Colon (tissue), 2 donors: ENCODE results near the gene RNF13.
"Not testable (repeated sequence)": the region's sequence is repeated elsewhere in the genome, so short reads cannot be mapped to it uniquely, and the experiment has no call there.

ENCODE experiments used
- FAIRE-seq: peaks from 2 replicates; lab custom pipeline; 2012; peaks lifted over from hg19 to GRCh38; lab: Jason Lieb, UNC
- donor health status: control.
- donor health status: control.

RNF13 gene

DNA sequence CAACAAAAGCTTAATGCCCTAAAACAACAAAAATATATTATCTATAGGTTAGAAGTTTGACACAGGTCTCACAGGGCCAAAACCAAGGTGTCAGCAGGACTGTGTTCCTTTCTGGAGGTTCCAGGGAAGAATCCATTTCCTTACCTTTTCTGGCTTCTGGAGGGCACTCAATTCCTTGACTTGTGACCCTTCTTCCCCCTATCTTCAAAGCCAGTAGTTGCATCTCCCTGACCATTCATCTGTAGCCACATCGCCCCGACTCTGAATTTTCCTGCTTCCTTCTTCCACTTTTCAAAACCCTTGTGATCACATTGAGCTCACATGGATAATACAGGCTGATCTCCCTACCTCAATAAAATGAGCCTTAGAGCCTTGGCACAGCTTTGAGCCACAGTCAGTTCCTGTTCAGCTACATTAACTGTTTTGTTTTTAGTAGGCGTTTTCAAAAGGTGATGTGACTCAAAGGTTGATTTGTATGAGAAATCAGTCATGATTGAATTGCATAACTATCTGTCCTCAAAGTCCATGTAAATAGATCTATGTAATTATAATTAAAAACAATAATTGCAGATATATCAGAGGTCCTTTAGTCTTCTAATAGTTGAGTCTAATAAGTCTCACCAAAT is 145.3 kb downstream of the RNF13 start:
- FAIRE-seq = peak; percentile 33

DNA sequence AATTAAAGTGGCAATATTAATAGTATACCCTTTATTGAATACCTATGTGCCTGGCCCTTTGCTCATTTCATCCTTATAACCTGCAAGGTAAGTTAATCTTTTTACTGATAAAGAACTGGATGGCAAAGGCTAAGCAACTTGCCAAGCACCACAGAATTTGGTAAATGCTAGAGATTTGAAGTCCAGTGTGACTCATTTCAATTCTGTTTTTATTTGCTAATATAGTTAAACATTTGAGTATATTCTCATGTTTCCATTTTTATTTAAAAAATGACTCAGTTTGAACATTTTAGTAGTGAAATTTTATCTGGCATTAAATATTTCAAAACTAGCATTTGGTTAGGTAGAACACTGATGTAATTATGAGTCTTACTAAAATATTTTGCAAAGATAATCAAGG is 146.4 kb downstream of the RNF13 start:
- no peak for FAIRE-seq

DNA sequence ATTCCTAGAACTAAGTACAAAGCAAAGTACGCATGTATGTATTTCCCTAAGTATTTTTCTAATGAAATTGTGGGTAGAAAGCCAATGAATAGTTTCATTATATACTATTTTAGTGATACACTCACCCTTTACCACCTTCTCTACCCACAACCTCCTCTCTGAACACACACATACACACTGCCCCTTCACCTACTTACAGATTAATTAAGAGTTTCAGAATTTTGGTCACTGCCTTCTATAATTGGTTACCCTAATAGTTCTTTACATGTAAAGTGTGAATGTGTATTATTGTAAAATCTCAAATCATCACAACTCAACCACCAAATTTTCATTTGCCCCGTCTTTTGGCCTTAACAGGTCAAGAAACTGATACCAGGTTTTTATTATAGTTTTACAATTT is 150.5 kb downstream of the RNF13 start:
- FAIRE-seq = no peak

DNA sequence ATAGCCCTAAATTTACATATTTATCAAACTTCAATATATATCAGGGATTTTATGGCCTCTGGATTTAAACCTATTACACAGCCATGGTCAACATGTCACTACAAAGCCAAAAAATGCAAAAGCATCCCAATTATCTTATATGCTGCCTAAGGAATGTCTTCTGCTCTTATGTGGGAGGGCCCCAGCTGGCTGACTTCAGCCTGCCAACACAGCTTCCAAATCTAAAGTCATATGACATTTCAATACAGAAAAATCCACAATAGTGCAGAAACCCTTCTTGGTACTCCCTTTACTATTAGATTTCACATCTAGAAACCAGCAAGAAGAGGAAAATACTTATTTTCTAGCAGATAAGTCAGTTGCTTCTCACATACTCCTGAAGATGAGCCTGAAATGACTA is 151.3 kb downstream of the RNF13 start:
- no peak for FAIRE-seq

DNA sequence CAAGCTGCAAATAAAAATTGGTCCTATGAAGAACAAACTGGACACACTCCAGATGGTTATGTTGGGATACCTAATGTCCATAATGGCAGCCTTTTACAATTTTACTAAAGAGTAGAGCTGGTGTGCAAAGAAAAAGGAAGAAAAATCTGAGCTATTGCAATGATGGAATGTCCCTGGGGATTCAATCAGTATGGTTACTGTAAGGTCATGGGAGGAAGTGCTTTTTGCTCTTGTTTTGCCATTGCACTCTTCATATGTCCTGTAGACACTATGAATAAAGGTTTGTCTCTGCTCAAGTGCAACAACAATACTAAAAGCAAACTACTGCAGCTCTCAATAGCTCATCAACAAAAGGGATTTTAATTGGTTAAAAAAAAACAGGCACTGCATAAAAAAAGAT is 152.3 kb downstream of the RNF13 start:
- FAIRE-seq = no peak

DNA sequence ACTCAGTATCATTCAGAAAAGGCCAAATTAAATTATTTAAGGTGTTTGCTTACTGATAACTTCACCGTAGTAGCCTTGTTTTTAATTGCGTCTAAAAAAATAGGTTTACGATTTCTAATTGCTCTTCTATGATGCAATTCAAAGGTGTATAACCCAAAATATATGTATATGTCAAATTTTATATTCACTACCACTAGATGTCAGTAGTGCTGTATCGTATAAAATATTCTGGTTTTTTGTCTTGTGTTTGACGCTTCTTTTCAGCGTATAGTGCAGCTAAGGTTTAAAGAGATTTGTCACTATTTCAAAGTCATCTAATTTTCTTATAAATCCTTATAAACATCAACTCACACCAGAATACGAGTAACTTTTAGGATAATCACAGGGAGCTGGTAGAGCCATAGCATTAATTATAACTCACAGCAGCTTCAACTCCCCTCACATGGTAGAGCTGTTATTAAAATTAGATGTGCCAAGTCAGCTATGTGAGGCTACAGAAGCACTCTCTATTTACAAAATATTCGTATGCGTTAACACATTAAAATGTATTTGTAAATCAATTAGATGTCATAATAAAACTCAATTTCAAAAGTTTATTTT is 154.2 kb downstream of the RNF13 start:
- FAIRE-seq = peak; percentile 45

DNA sequence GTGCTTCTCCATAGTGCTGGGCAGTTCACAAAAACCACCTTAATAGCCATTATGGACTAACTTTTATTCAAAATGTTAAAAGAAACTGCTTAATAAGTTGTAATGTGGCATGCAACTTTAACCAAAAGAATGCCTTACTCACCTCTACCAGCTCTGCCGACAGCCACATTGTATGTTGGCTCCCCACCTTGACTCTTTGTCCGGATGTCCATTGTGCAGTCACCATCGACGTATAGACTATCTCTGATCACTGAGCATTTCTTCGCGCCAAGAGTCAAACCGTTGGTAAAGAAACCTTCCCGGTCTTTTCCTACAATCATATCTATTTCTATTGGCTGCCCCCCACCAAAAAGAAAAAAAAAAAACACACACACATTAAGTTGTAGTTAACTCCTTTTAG is 155.2 kb downstream of the RNF13 start:
- no peak for FAIRE-seq

DNA sequence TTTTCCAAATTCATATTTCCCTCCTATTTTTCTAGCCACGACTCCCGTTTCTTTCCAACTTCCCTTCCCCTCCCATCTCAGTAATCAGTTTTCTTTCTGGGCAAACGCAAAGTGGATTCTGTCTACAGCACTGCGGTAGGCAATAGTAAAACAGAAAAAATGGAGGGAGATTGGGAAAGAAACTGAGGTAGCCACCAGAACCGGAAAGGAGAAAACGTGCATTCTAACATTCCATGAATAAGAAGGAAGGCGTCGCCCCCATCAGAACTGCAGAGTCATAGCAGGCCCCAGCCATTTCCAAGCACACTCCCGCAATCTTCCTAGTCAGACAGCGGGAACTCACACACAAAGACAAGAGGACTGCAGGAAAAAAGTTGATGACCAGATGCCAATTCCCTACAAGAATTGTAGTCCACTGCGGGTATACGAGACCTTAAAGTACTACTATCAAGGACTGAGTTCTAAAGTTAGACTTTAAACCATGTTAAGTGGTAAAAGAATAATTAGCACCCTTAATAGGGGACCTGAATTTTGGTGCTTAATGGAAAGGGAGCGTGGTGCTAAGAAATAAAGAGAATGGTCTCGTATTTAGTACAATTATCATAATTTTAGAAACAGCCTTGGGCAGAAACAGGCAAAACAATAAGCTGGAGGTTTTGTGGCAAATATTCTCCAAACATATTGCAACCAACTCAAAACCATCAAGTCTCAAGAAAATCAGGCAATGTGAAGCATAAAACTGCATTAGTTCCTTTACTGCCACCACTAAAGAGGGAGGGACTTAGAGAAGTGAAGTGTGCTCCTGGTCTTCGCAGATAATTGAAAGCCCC is 156.3 kb downstream of the RNF13 start:
- FAIRE-seq = no peak

DNA sequence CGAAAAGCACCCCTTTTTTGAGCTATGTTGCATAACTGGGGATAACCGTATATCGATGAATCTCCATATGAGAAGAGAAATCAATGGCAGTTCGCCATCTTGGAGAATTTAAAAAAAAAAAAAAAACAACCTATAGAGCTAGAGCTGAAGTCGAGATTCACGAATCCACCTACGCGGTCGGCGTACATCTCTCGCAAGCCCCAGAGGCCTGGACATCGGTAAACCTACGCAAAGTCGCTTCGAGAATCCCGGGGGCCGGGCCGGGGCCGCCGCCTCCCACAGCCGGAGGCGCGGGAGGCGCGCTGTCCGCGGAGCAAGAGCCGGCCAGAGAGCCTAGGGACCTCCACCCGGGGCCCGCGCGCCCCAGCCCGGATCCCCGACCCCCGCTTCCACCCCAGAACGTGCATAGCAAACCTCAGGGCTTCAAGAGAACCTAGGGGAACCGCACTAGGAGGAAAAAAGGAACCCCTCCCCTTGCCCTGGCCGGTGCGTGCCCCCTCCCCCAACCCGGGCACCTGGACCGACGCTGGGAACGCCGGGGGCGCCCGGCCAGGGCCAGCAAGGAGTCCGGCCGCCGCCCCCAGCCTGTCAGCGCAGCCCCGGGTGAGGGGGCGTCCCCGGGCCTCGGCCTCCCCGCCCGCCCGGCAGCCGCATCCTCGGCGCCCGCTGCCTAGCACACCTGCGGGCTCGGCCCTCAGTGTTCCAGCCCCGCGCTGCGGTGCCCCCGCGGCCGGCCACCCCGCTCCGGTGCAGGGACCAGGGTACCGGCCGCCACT is 157.1 kb downstream of the RNF13 start:
- no peak for FAIRE-seq

DNA sequence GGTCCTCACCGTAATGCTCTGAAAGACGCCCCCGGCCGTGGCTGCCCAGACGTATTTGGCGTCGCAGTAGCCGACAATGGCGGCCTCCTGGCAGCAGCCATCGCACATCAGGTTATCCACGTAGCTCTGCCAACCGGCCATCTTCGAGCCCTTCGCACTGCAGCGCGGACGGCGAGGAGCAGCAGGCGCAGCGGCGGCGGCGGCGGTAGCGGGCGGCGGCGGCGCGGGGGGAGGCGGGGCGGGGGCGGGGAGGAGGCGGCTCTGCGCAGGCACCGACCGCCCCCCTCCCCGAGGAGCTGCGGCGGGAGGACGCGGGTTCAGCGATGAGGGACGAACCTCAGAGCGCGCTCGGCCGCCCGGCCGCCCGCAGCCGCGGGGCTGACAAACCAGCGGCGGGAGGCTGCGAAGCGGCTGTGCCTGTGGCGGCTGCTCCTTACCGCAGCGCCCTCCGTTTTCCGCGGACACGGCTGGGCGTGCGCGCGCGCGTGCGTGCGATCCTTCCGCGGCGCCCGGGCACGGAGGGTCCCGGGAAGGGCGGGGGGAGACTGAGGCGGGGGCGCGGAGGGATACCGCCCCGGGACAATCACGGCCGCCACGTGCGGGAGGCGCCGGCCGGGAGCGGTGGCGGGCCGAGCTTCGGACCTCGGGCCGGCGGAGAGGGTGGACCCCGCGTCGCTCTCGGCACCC is 157.8 kb downstream of the RNF13 start, which contains the start of gene PFN2:
Gene PFN2, minus strand, starts transcription at position 180 of the 687 bp plus-strand sequence. Its CDS starts 39 bp downstream, at position 141.
- FAIRE-seq = no peak

DNA sequence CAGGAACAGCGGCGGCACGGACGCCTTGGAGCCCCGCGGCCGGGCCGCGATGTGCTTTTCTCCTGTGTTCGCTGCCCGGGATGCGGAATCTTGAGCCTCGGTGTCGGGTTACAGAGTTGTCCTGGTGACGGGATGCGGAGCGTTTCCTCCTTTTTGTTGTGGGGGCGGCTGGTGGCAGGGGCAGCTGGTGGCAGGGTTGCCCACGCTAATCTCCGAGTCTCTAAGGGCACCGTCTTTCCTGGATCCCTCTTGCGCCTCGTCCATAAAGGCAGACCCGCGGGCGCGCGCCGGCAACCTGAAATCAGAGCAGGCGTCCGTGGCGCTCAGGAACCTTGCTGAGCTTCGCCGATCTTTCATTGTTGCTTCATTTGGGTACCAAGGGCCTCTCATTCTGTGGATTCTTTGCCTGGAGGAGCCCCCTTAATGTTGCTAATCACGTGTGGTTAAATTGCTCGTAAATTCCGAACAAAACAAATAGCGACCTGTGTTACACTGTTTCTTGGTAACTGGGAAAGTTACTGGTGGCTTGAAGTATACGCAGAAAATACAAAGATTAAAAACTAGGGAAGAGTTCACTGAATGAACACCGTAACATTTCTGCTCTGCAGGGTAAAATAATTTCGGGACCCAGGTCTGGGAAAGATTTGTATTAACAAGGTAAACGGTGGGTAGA is 158.5 kb downstream of the RNF13 start:
- no peak for FAIRE-seq

DNA sequence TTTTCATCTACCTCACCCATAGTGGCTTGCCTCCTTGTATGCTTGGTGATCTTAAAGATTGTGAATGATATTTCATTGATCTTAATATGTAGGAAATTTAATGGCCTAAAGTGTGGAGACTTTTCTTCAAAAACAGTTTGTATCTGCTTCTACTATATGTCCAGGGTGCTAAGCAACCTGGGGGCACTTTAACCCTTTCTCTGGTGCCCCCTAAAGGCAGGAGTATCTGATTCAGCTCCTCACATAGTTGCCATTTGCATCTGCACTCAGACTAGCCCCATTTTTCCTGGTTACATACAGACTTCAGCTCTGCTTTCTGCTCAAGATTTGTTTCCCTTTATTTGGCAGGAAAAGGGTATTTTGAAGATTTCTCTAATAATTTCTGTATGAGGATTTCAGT is 162.9 kb downstream of the RNF13 start:
- no peak for FAIRE-seq

DNA sequence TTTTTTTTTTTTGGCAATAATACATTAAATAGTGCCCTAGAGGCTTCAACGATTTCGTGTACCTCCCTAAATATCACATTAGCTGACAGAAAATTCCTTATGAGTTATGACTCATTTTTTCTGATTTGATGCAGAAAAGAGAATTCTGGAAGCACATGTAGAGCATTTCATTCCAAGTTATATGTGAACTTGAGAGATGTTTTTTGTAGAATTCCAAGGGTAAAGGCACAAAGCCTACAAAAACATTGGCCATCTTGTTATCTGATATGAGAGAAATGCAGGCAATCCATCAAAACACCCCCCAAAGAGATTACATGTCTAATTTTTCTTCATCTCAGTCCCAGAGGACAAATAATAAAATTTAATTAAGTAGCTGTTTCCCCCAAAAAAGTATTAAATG is 164.4 kb downstream of the RNF13 start:
- FAIRE-seq = no peak

DNA sequence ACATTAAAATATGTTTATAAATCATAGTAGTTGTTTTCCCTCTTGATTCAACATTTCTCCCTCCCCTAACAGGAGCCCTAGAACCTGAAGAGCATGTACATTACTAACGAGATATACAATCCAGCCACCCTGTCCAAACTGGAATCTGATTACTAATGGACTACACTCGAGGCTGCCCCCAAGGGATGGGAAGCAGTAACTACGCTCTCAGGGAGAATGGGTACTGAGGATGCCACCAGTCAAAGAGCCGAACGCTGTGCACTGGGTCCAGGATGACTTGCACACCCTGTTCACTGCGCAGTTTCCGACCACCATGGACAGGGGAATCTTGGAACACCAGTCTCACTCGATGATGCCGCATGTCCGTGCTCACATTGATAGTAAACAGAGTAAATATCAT is 169.0 kb downstream of the RNF13 start:
- peak; percentile 38 for FAIRE-seq

DNA sequence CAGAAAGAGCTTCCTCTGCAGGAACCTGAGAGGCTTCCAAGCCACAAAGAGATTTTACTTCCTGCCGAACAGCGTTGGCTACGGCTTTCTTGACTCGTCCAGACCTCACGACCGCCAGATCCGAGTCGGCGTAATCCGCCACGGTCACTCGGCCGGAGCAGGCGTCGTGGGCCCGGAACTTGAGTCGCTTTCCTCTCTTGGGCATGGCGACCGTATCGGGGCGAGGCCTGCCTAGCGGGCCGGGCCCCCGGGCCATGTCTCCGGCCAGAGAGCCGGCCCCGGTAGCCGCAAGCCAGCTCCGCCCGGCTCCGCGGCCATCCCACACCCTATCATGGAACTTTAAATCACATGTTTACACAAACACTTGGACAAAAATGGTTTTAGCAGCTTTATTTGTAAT is 170.0 kb downstream of the RNF13 start:
- FAIRE-seq = not testable (repeated sequence)

DNA sequence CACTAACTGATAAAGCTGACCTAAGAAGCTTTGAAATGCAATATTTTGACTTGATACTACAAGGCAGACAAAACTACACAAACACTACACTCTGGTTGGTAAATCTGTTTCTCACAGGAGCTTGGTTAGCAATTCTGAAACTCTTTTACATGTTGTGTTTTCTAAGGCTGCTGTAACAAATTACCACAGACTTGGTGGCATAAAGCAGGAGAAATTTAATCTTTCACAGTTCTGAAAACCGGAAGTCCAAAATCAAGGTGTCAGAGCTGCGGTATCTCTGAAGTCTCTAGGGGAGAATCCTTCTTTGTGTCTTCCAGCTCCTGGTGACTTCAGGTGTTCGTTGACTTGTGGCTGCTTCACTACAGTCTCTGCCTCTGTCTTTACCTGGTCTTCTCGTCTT is 170.6 kb downstream of the RNF13 start:
- FAIRE-seq = no peak

DNA sequence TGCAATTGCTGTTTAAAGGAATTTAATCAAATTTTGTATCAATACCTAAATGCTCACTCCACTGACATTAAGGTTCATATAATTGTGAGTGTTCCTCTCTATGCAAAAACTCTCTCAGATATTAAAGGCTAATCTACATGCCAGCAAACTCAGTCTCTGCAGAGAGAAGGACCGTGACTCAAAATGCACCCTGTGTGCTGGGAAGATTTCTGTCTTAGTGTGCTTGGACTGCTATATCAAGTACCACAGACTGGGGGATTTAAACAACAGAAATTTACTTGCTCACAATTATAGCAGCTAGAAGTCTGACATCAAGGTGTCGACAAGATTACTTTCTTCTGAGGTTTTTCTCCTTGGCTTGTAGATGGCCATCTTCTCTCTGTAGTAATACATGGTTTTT is 176.3 kb downstream of the RNF13 start:
- no peak for FAIRE-seq

DNA sequence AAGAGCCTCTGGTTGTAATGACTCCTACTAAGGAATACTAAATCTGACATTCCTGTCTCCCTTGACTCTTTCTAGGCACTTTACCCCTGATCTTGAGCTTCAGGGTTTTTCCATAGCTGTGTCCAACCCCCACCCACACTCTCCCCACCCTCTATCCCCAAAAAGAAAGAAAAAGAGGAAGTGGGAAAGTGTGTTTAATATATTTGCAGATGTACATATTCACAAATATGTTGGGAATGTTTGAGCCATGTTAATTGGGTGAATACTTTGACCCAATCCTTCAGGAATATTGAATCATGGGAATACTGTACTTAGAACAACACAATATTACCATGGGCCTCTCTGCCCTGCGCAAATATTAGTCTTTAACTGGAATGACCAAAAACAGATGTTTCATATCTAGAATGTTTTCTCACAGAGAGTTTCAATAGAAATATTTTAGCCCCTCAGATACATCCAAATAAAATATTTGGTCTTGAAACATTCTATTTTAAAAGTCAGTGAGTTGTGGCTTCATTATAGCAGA is 177.5 kb downstream of the RNF13 start:
- FAIRE-seq = no peak

DNA sequence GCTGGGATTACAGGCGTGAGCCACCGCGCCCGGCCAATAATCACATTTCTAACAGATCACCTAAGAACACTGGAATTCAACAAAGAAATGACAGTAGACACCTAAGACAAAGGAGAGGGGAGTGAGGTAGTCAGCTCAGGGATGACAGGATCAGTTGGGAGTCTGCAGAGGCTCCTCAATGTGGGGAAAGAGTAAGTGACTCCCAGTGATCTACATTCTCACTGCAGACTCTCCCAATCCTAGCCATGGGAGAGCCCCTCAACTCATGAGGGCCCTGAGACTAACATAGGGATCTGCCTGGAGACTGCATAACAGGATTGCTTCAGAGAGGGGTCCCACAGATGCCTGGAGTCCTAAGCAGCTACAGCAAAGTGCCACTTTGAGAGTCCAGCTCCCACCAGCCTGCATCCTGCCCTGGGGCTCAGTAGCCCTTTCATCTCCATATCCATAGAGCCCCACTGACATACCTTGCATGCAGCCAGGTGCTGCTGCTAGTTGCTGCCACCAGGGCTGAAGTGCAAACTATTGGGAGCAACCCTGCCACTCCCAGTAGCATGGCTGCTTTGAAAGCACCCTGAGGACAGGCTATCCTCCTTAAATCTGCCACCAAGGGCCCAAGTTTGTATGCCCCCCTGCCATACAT is 179.5 kb downstream of the RNF13 start:
- no peak for FAIRE-seq

DNA sequence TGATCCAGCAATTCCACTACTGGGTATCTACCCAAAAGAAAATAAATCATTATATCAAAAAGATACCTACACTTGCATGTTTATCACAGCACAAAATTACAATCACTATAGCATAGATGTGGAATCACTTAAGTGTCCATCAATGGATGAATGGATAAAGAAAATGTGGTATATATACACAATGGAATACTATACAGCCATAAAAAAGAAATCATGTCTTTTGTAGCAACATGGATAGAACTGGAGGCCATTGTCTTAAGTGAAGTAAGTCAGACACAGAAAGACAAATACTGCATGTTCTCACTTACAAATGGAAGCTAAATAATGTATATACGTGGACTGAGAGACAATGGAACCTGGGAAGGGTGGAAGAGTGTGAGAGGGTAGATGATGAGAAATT is 185.9 kb downstream of the RNF13 start:
- FAIRE-seq = no peak

DNA sequence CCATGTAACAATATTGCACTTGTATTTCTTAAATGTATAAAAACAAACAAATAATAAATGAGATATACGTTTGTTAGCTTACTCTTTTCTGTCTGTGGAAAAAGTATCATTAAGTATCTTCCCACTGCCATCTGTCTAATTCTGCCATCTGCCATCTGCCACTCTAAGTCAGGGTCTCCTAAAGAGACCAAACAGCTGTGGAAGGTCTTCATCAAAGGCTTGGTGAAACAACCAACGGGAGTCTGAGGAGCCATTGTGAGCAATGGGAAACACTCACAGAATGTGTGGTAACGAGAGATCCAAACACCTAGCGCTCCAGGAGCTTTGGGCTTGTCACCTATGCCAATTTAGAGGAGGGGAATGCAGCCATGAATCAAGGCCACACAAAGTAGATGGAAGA is 186.4 kb downstream of the RNF13 start:
- FAIRE-seq = no peak
